HG03457 (cell line): ENCODE data around the gene PHF13.
"Not testable (repeated sequence)": the region's sequence is repeated elsewhere in the genome, so short reads cannot be mapped to it uniquely, and the experiment has no call there.

Experiments
- ATAC-seq: cut with Tn5 transposase; IDR thresholded peaks from one replicate; pipeline ENCODE4 v1.9.1; 2021; ENCODE audit warnings: moderate number of reproducible peaks; ENCODE audit not compliant: unreplicated experiment

Gene PHF13

GRCh38 chr1:6586404-6586816 is 27.1 kb upstream of the PHF13 start:
- no peak for ATAC-seq

GRCh38 chr1:6587261-6588005 is 26.1 kb upstream of the PHF13 start:
- no peak for ATAC-seq

GRCh38 chr1:6588128-6588892 is 25.2 kb upstream of the PHF13 start:
- no peak for ATAC-seq

- ATAC-seq: no peak
These were observed 24.5 kb upstream of the PHF13 start for GRCh38 chr1:6588893-6589520.

GRCh38 chr1:6590046-6590445 is 23.5 kb upstream of the PHF13 start:
- no peak for ATAC-seq

GRCh38 chr1:6591222-6591621 is 22.3 kb upstream of the PHF13 start:
- ATAC-seq: no peak

- no peak for ATAC-seq
These were observed 21.9 kb upstream of the PHF13 start for GRCh38 chr1:6591644-6592043.

- no peak for ATAC-seq
These were observed 21.1 kb upstream of the PHF13 start for GRCh38 chr1:6592441-6592840.

- ATAC-seq: no peak
These were observed 20.5 kb upstream of the PHF13 start for GRCh38 chr1:6592865-6593593.

GRCh38 chr1:6593810-6594209 is 19.7 kb upstream of the PHF13 start:
- no peak for ATAC-seq

- ATAC-seq: no peak
These were observed 18.4 kb upstream of the PHF13 start for GRCh38 chr1:6594977-6595740.

GRCh38 chr1:6596351-6596750 is 17.2 kb upstream of the PHF13 start:
- no peak for ATAC-seq

GRCh38 chr1:6596886-6597776 is 16.4 kb upstream of the PHF13 start:
- ATAC-seq: no peak

GRCh38 chr1:6597777-6598131 is 15.8 kb upstream of the PHF13 start:
- no peak for ATAC-seq

- no peak for ATAC-seq
These were observed 14.2 kb upstream of the PHF13 start for GRCh38 chr1:6599141-6599975.

GRCh38 chr1:6599991-6600390 is 13.5 kb upstream of the PHF13 start:
- not testable (repeated sequence) for ATAC-seq

- no peak for ATAC-seq
These were observed 13.0 kb upstream of the PHF13 start for GRCh38 chr1:6600410-6601048.
